GM23338 (cell line): ENCODE results near the gene CDH23. TPM values are rescaled to one million over a fixed set of nuclear protein-coding genes. Genes with fewer than 3 reads are reported as not detected.

Experiments
- ATAC-seq: fragments of 200-7000 bp; cut with Tn5 transposase; 3 replicates; pipeline ENCODE4 v1.9.1; 2020
- DNase-seq: peaks from one replicate; pipeline ENCODE4 v3.0.0-alpha.2; 2015; ENCODE audit warnings: low spot score
- H2AFZ ChIP-seq: fragments of 200-600 bp; sonication (generic); 2 replicates; pipeline ENCODE4 v1.8.0; 2016; ENCODE audit warnings: antibody characterized with exemption, mild to moderate bottlenecking, moderate library complexity
- H3F3A ChIP-seq: fragments of 200-600 bp; sonication (generic); replicated peaks from 2 replicates; pipeline ENCODE4 v1.8.0; 2017; ENCODE audit warnings: antibody characterized with exemption, mixed run types, low read depth
- H3K27ac ChIP-seq: fragments of 200-600 bp; sonication (generic); 2 replicates; pipeline ENCODE4 v1.6.1; 2016; ENCODE audit warnings: low read depth
- H3K27me3 ChIP-seq: fragments of 200-600 bp; sonication (generic); 2 replicates; pipeline ENCODE4 v1.8.0; 2016; ENCODE audit warnings: mild to moderate bottlenecking, mixed run types, moderate library complexity; ENCODE audit not compliant: insufficient read depth
- H3K36me3 ChIP-seq: fragments of 200-600 bp; sonication (generic); 2 replicates; pipeline ENCODE4 v1.8.0; 2016; ENCODE audit warnings: mild to moderate bottlenecking; ENCODE audit not compliant: insufficient read depth
- H3K4me1 ChIP-seq: fragments of 200-600 bp; sonication (generic); 2 replicates; pipeline ENCODE4 v1.8.0; 2016; ENCODE audit warnings: mild to moderate bottlenecking, moderate library complexity; ENCODE audit not compliant: insufficient read depth
- H3K4me2 ChIP-seq: fragments of 200-600 bp; sonication (generic); 2 replicates; pipeline ENCODE4 v1.7.1; 2017; ENCODE audit warnings: mixed run types
- H3K4me3 ChIP-seq: fragments of 200-600 bp; sonication (generic); 2 replicates; pipeline ENCODE4 v1.6.1; 2016; ENCODE audit warnings: mixed run types
- H3K79me2 ChIP-seq: fragments of 200-600 bp; sonication (generic); replicated peaks from 2 replicates; pipeline ENCODE4 v1.8.0; 2017; ENCODE audit warnings: mild to moderate bottlenecking; ENCODE audit not compliant: insufficient read depth
- H3K9me2 ChIP-seq: fragments of 200-600 bp; sonication (generic); 2 replicates; pipeline ENCODE4 v1.8.0; 2017; ENCODE audit not compliant: insufficient read depth
- H4K20me1 ChIP-seq: fragments of 200-600 bp; sonication (generic); replicated peaks from 2 replicates; pipeline ENCODE4 v1.8.0; 2017; ENCODE audit warnings: mild to moderate bottlenecking; ENCODE audit not compliant: insufficient read depth
- H3K27ac Mint-ChIP-seq: 2 replicates; pipeline ENCODE4 v1.8.0; 2020; ENCODE audit warnings: inconsistent platforms, mild to moderate bottlenecking, moderate library complexity, mixed read lengths
- H3K27me3 Mint-ChIP-seq: 3 replicates; pipeline ENCODE4 v1.8.0; 2022; ENCODE audit warnings: low read depth, mild to moderate bottlenecking, moderate library complexity, mixed read lengths, inconsistent platforms; ENCODE audit not compliant: insufficient read depth, poor library complexity
- H3K36me3 Mint-ChIP-seq: 3 replicates; pipeline ENCODE4 v1.8.0; 2021; ENCODE audit warnings: low read depth, mild to moderate bottlenecking, inconsistent platforms, moderate library complexity, mixed read lengths
- H3K4me1 Mint-ChIP-seq: 3 replicates; pipeline ENCODE4 v1.8.0; 2020; ENCODE audit warnings: mild to moderate bottlenecking, inconsistent platforms, mixed read lengths
- H3K4me3 Mint-ChIP-seq: 3 replicates; pipeline ENCODE4 v1.8.0; 2021; ENCODE audit warnings: moderate library complexity, mild to moderate bottlenecking, inconsistent platforms, mixed read lengths
- H3K9me3 Mint-ChIP-seq: 3 replicates; pipeline ENCODE4 v1.8.0; 2020; ENCODE audit warnings: moderate library complexity, mild to moderate bottlenecking, inconsistent platforms, mixed read lengths
- CREB1 ChIP-seq: fragments of 250-450 bp; sonication (Bioruptor Pico); IDR thresholded peaks from 2 replicates; pipeline ENCODE4 v1.5.0; 2020; ENCODE audit warnings: low read depth, mild to moderate bottlenecking, moderate library complexity
- CTCF ChIP-seq, 2 experiments: fragments of 200-600 bp in 1 of 2; sonication (generic) in 1 of 2; conservative IDR thresholded peaks; 2 replicates each; pipeline versions ENCODE4 v1.5.1 to v1.6.1; 2016 to 2017; ENCODE audit warnings: antibody characterized with exemption in 2 of 2, low read depth in 2 of 2, mild to moderate bottlenecking in 2 of 2, moderate library complexity in 1 of 2
- ETS1 ChIP-seq: IDR thresholded peaks from 2 replicates; pipeline ENCODE4 v1.6.1; 2016; ENCODE audit warnings: antibody characterized with exemption
- EZH2 ChIP-seq: fragments of 200-600 bp; sonication (generic); IDR thresholded peaks from one replicate; pipeline ENCODE4 v1.8.0; 2017; ENCODE audit warnings: antibody characterized with exemption, mild to moderate bottlenecking, low read depth; ENCODE audit not compliant: unreplicated experiment
- POLR2AphosphoS5 ChIP-seq: IDR thresholded peaks from 2 replicates; pipeline ENCODE4 v1.6.1; 2016; ENCODE audit warnings: antibody characterized with exemption, low read depth
- ZNF331 ChIP-seq: fragments of 250-450 bp; sonication (Bioruptor Pico); IDR thresholded peaks from 2 replicates; pipeline ENCODE4 v1.5.0; 2020; ENCODE audit warnings: low read depth, mild to moderate bottlenecking, moderate library complexity
- polyA plus RNA-seq: library from polyadenylated mRNA; unstranded; fragments of >200 nt; fragmentation: Nextera tagmentation; extraction: Ambion mirVana; gene quantifications from 2 replicates; pipeline ENCODE4 v1.2.1, GENCODE V29; 2016
- total RNA-seq: library from RNA; depleted of rRNA; stranded (reverse); fragments of >200 nt; shearing (Covaris generic); gene quantifications from 2 replicates; pipeline ENCODE4 v1.2.3, GENCODE V29; 2014

Gene CDH23
- total and polyA plus RNA-seq, 2 experiments from 2014 or later = 0.95 to 4.3 TPM

- no peaks in the 10 kb centered on the region for H3K36me3 ChIP-seq
- no peaks in the 10 kb centered on the region for H3K27me3 ChIP-seq
- no peaks in the 10 kb centered on the region for H3K9me2 ChIP-seq
- H4K20me1 ChIP-seq = no peaks in the 10 kb centered on the region
- no peak overlapping the region for H2AFZ ChIP-seq
- Mint-ChIP-seq H3K27ac (no peak overlapping the region), H3K9me3 (no peaks in the 10 kb centered on the region), H3K4me1 (peaks cover 22% of the 10 kb centered on the region), H3K4me3 (no peak overlapping the region), H3K27me3 (peaks cover 7% of the 10 kb centered on the region), H3K36me3 (no peaks in the 10 kb centered on the region)
- no peak for TF ChIP-seq CTCF (conservative IDR thresholded peaks at IDR 0.05; ENCODE audit: low read depth in 2 of 2)
- no peak for TF ChIP-seq POLR2AphosphoS5
- TF ChIP-seq ZNF331 (CRISPR knock-in tag) = no peak
- TF ChIP-seq EZH2 = no peak
- TF ChIP-seq ETS1 = no peak
- H3K4me2 ChIP-seq = no peak overlapping the region
- no peaks in the 10 kb centered on the region; the same call in 1 of the 2 replicates for H3K4me1 ChIP-seq
- H3K27ac ChIP-seq = no peak overlapping the region
- ATAC-seq (no peak), DNase-seq (no peak)
- H3K79me2 ChIP-seq = no peaks in the 10 kb centered on the region
- no peaks in the 10 kb centered on the region for H3F3A ChIP-seq
- H3K4me3 ChIP-seq = no peak overlapping the region
These were observed 207.0 kb downstream of the CDH23 start for GRCh38 chr10:71603754-71604153.

GRCh38 chr10:71604324-71605018 lies 207.8 kb downstream of the CDH23 start:
- DNase-seq (no peak), ATAC-seq (no peak)
- no peaks in the 10 kb centered on the region for H3K36me3 Mint-ChIP-seq
- H3K4me3 ChIP-seq = no peak overlapping the region
- no peak overlapping the region for H3K4me2 ChIP-seq
- no peaks in the 10 kb centered on the region for H3K27me3 ChIP-seq
- no peaks in the 10 kb centered on the region for H3K9me3 Mint-ChIP-seq
- no peak overlapping the region for H2AFZ ChIP-seq
- H3K4me1 Mint-ChIP-seq = peaks cover 27% of the 10 kb centered on the region
- H3F3A ChIP-seq = no peaks in the 10 kb centered on the region
- peak overlapping the region; percentile 56; the same call in 1 of the 2 replicates for H3K27ac Mint-ChIP-seq
- no peaks in the 10 kb centered on the region for H3K9me2 ChIP-seq
- H3K27me3 Mint-ChIP-seq = peaks cover 3% of the 10 kb centered on the region
- no peaks in the 10 kb centered on the region; the same call in 1 of the 2 replicates for H3K4me1 ChIP-seq
- TF ChIP-seq CREB1 (CRISPR knock-in tag) = no peak
- H3K27ac ChIP-seq = no peak overlapping the region
- no peaks in the 10 kb centered on the region for H3K79me2 ChIP-seq
- no peak overlapping the region for H3K4me3 Mint-ChIP-seq
- H4K20me1 ChIP-seq = no peaks in the 10 kb centered on the region
- no peaks in the 10 kb centered on the region for H3K36me3 ChIP-seq
